Activated CD4-positive, alpha-beta T cell treated with anti-CD3 and anti-CD28 coated beads, Interleukin-10, Interleukin-2, amounts not matched to agents 100 ng/mL and 50 ng/mL, durations not matched to agents 16 hours and 8 hours (primary cell): Measurements from ENCODE around the gene ADCYAP1R1.

ENCODE experiments used
- DNase-seq: peaks from one replicate; pipeline ENCODE4 v3.0.0-alpha.2; 2020

The ADCYAP1R1 gene

DNA sequence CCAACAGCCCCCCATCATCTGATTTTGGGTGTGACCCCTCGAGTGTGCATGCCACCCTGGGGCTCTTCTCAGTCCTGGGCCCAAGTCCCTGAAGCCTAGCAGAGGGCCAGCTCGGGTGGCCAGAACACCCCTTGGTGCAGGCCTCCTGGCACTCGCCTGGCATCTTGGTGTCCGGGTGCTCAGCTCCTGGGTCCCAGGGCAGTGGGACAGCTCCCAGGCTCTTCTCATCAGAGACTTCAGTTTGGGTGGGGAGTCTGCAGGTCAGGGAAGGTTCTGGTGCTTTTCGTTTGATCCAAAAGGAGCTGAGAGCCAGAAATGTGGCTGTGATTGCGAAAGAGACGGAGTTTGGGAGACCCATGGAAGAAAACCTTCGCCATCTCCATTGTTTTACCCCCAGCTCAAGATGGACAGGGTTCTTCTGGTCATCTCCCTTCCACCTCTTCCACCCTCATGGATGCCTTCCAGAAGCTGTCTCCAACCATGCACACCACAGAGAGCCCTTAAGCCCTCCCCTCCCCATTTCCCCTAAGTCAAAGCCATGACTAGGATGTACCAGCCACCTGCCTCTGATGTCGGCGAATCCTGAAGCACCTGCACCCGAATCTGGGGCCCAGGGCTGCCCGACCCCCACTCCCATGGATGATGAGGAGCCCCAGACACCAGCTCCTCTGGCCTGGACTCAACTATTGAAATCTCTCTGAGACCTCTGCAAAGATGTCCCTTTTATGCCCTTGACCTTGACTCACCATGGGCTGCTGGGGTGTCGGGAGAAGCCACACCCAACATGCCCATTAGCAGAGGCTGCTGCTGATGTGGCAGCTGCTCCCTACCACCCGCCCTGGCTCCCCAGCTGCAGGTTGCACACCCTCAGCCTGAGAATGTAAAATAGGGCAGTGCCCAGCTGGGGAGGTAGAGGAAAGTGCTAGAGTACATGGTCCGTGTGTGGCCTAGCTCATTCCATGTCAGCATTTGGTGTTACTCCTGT is 55.3 kb downstream of the ADCYAP1R1 start:
- DNase-seq, result no peak

DNA sequence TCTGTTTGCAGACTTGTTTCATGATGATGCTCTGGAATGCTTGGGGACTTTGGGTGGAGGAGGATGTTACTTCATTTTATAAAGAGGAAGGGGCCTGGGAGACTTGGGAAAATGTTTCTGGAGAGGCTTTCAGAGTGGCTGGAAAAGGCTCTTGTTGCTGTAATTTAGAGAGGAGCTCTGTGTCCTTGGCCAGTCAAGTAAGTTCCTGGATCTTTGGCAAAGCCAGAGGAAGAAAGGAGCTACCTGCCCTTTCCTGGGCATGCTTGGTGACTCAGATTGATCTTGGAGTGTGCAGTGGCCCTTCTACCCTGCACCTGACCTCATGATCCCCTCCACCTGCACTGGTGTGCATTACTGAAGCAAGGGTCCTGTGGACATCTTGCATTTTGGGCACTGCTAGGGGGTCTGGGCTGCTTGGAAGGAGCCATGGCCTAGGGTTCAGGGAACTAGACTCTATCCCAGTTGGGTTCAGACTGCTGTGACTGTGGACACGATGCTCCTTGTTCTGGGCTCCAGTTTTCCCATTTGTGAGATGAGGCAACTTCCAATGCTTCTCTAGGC is 56.1 kb downstream of the ADCYAP1R1 start:
- no peak for DNase-seq

DNA sequence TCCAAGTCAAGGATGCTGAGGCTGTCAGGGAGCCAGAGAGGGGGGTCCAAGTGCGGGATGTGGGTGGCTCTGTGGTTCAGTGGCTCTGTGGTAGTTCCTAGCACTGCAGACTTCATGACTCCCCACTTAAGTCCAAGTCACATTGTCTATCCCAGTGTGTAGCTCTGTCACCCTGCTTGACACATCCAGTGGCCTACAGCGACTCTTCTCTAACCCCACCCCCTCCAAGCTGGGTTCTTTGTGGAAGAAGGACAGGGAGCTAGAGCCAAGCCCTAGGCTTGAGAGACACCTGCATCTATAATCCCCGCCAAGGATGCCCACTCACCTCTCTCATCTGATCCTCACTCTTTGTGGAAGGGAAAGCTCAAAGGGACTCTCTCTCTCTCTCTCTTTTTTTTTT is 57.6 kb downstream of the ADCYAP1R1 start:
- DNase-seq, result no peak

DNA sequence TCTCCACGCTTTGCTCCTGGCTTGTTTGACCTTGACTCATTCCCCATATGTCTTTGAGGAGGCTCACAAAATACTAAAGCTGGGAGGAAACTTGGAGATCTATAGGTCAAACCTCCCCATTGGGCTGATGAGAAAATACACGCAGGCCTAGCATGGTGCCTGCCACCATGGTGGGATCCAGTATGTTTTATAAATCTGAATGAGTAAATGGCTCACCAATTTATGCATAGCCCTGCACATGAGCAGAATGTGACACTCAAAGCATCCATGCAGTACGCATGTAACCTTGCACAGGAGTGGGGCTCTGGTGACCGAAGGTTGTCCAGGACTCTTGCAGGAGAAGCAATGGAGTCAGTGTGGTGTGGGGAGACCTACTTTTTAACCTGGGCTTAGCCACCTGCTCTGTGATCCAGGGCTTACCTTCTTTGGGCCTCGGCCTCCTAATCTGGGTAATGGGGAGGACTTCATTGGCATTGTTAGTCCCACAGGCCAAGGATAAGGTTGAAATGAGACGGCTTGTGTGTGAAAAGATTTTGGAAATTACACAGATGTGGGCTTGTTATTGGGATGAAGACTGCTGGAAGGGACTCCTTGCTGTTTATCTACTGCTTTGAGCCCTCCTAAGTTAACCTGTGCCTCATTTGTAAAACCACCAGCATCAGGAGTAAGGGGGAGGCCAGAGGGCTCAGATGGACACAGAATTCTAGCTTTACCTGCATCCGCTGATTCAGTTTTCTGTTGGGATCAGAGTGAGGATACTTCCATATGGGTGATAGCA is 58.4 kb downstream of the ADCYAP1R1 start:
- DNase-seq, result no peak

DNA sequence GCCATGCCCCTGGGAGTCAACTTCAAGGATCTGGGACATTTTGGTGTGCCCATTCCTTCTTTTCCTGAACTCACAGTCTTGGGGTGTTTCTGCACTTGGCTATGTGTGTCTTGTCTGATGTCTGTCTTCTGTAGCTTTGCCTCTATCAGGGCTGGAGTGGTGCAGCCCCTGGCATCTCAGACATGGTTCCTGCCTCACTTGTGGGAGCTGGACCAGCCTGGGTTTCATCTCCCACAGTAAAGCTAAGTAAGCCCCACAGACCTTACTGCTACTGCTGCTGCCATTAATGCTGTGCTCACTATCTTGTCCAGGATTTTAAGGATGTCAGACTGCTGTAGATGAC is 59.0 kb downstream of the ADCYAP1R1 start:
- no peak for DNase-seq

DNA sequence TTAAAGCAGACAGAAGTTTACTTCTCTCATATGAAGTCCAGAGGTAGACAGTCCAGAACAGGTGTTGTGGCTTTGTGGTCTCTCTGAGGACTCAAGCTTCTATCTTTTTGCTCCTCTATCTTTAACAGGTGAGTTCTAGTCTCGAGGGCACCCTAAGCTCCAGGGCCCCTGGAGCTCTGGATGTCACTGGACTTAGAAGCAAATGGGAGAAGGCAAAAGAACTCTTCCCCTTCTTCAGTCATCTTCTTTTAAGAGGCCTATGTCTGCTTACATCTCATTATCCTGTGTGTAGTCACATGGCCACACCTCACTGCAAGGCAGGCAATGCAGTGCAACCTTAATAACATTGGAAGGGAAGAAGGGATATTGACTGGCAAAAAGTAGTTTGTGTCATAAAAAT is 61.6 kb downstream of the ADCYAP1R1 start:
- DNase-seq, result no peak

DNA sequence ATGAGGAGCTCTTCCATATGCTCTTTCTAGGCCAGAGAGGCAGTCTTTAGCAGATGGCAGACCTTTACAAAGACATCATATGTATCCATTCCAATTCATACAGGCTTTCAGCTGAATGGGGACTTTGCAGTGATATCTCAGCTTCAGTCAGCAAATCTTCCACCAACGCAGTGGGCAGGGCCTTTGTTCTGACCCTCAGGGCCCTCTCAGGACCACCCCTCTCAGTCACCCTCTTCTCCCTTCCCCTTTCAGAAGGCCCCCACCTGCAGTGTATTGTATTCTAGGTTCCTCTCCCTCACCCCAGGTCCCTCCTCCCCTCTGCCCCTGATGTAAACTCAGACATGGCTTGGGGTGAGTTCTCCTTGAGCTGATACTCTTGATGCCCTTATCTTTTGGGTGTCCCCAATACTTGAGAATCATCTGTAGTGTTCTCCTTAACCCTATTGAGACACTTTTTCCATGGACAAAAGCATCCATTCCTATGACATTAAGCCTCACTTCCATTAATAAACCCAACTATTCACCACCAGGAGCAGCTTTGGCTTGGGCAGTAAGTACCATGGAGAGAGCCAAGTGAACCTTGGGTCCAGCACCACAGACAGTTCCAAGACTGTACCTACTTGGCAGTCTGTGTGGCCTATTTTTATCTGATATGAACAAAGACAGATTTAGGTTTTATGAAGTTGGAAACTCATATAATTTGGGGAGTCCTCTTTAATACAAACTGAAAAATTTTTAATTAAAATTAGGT is 62.7 kb downstream of the ADCYAP1R1 start:
- peak; percentile 2 for DNase-seq

DNA sequence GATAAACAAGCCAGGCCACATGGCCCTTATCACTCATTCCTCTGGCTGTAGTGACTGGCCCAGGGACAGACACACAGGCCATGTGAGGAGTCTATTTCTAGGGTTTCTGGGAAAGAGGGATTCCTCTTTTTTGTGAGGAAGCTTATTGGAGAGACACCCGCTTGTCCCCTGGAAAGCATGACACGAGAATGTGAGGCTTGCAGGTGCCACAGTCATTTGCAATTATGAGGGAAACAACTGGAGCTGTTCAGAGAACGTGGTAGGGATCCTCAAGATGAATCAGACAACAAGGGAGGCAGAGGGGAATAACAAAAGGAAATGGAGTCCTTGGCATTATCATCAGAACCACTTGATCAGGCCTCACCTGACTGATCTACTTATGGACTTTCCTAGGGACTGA is 64.5 kb downstream of the ADCYAP1R1 start:
- no peak for DNase-seq

DNA sequence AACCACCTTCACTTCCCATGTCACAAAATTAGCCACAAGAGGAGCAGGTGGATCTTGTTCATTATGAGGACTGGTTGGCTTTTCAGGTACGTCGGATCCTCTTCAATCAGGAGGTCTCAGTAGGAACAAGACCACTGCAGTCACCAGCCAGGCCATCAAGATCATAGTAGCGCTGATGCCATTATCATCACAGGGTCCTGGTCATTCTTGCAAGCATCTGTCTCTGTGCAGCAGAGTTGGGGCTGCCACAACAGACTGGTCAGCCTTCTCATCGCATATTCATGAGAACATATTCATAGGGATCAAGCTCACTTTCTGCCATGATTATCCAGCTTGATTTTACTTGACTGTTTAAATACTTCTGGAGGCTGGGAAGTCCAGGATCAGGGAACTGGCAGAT is 67.1 kb downstream of the ADCYAP1R1 start:
- no peak for DNase-seq

DNA sequence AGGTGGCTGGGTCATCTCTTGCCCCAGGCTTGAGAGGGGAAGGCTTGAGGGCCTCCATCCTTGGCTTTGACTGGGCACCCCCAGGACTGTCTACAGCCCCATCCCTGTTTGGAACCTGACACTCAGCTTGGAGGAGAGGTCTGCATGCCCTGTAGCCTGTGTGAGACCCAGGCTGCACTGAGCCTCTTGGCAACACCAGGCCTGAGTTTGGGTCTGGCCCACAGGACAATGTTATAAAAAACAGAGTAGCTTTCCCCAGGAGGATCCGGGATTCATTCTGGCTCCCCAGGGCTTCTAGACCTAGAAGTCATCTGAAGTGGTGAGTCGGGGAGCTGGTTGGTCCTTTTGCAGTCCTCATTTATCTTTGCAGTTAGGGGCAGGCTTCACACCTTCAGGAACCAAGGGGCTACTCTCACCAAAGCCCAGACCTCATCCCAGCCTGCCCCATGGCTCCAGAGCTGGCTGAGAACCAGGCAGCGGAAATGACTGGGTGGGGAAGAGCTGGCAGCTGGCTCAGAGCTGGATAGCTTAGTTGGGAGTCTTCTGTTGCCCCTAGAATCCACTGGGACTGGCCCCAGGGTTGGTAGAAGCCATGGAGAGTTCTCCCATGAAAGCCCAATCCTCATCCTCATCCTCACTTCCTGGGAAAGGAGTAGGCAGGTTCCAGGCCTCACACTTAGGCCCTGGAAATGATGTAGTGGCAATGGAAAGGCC is 68.8 kb downstream of the ADCYAP1R1 start:
- DNase-seq, result no peak

DNA sequence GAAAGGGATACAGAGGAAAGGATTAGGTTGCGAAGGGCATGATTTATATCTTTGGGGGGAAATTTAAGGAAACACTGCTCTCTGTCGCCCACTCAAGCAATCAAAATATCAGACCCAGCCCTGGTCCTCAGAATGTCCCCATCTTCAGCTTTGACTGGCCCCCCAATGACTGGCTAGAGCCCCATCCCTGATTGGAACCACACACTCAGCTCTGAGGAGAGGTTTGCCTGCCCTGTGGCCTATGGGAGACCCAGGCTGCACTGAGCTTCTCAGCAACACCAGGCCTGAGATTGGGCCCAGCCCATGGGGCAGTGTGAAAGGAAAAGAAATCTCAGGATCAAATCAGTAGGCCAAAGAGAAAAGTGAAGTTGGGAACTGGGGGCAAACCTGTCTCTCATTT is 69.5 kb downstream of the ADCYAP1R1 start:
- no peak for DNase-seq

DNA sequence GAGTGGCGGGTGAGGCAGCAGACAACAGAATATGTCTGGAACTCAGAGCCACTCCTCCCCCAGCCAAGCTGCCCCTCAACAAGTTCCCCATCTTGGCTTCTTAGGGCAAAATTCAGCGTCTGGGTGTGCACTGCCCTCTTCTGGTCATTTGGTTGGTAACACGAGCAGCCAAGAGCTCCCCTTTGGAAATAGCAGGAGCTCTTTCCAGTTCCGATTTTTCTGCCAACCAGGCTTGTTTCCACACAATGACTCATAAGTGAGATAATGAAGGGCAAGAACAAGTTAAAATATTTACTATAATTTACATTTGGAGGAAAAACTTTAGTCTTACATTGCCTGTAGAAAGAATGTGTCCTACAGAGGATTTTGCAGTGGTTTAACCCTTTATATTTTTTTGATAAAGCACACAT is 70.5 kb downstream of the ADCYAP1R1 start:
- peak; percentile 51 for DNase-seq

DNA sequence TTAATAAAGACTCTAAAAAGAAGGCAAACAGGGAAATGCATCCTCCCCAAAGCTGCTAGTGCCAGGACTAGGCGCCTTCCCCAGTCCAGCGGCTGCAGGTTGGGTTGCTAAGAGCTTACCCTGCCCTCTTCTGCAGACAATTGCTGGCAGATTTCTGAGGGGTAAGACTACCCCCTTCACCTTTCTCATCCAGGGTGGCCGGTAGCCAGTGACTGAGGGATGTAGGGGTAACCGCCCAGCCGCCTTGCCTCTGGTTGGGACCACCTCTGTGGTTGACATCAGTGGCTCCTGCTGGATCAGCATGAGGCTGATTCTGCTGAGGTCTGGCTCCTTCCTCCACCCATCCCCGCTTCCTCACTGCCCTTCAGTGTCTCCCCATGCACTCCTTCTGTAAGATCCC is 71.2 kb downstream of the ADCYAP1R1 start:
- DNase-seq, result no peak

DNA sequence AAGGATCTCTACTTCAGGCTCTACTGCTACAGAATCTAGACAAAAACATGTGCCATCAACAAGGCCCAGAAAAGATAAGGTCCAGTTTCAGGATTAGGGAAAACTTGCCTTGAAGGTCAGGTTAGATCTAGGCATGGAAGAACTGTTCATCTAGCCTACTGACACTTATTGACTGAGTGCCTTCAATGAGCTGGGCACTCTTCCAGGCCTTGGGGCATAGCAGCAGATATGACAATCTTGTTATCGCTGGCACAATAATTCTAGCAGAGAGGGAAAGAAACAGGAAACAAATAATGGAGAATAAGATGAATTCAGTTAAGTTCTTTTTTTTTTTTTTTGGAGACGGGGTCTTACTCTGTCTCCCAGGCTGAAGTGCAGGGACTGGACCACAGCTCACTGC is 71.6 kb downstream of the ADCYAP1R1 start:
- no peak for DNase-seq

DNA sequence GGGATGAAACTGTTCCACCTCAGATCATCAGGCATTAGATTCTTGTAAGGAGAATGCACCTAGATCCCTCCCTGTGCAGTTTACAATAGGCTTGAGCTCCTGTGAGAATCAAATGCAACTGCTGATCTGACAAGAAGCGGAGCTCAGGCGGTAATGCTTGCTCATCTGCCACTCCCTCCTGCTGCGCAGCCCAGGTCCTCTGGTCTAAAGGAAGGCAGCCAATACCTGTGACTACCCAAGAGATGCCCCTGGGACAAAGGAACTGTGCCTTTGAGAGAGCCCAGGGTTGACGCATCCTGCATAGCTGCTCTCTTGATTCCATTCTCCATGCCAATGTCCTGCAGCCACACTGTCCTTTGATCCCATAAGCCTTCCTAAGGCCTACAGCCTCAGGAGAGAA is 73.1 kb downstream of the ADCYAP1R1 start:
- no peak for DNase-seq

DNA sequence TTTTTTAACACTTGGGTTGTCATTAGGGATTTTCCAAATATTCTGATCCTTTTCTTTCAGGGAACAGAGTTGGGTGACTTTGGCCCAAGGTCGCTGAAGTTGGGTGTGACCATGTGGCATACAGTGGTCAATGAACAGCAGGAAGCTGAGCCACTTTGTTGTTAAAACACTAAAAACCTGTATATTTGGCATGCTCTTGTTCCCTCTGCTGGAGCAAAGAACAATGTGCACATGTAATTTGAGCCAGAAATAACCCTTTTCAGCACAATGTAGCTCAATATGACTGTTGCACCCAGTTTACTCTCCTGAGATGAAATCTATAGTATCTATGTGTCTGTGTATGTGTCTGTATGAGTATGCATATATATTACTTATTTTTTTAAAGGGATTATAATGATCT is 74.9 kb downstream of the ADCYAP1R1 start:
- no peak for DNase-seq

DNA sequence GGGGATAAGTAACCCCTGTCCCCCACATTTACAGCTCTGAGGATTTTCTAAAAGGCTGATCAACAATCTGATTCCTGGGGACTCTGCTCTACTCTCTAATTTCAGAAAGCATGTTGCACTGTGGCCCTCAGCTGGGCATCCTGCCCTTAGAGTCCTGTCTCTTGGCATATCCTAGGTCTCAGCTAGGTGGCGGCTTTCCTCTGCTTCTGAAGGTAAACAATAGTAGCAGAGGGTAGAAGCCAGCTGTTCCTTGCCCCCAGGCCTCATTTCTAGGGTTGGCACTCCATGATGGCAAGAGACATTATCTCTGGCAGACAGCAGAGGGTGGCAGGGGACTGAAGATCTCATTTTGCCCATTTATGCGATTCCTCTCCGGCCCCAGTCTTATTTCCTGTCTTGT is 77.0 kb downstream of the ADCYAP1R1 start:
- DNase-seq, result no peak

DNA sequence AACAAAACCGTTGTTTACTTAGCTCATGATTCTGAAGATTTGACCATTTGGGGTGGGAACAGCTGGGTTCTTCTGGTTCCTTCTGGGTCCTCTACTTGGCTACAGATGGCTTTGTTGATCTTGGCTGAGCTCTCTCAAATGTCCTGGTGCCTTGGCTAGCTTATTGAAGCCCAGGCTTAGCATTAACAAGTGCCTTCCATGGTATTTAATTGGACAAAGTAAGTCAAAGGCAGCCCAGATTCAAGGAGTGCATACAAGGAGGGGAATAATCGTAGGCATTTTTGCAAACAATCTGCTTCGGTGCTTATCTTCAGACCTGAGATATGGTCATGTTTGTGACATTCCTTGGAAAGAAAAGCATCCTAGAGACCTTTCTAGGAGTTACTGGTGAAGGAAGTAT is 81.4 kb downstream of the ADCYAP1R1 start:
- no peak for DNase-seq

DNA sequence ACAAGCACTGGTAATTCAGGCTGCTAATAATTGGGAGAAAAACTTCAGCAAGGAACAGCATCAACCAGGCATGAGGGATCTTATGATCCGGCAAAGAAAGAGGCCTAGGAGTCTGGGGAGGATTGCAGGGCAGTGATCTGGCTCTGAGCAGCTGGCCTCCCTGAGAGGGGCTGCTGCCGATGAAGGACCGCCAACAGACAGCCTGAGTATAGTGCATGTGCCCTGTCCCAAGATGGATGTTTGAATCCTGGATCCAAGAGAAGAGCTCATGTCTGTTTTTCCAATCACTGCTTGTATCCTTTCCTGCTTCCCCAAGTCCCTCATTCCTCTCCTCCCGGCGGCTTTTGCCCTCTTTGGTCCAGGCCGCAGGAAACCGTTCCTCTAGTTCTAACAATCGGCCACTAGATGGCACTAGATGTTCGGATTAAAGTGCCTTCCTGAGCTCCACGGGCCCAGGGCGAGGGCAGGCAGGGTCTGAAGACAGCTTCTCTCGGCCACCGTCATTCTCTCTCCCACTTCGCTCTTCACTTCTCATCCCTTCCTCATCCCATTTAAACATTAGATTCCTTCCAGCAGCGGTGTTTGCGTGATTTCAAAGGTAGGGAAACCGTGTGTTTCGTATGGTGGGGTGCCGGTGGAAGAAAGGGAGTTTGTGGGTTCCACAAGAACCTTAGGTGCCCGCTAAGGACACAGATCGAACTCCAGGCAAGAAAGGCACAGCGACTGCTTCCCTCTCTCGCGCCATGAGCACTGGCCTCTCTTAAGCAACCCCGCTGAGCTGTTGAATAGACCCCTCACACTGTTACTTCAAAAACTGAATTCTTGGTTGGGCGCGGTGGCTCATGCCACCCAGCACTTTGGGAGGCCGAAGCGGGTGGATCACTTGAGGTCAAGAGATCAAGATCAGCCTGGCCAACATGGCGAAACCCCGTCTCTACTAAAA is 82.4 kb downstream of the ADCYAP1R1 start:
- peak; percentile 68 for DNase-seq

DNA sequence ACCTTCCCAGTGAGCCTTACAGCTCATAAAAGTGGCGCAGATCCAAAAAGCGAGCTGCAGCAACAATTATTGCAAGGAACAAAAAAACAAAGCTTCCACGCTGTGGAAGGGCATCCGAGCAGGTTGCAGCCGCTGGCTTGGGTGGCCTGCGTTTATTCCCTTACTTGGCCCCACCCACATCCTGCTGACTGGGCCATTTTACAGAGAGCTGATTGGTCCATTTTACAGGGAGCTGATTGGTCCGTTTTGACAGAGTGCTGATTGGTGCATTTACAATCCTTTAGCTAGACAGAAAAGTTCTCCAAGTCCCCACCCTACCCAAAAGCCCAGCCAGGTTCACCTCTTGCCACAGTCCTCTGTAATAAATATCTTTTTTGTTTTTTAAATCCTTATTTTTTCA is 85.1 kb downstream of the ADCYAP1R1 start:
- DNase-seq, result no peak

DNA sequence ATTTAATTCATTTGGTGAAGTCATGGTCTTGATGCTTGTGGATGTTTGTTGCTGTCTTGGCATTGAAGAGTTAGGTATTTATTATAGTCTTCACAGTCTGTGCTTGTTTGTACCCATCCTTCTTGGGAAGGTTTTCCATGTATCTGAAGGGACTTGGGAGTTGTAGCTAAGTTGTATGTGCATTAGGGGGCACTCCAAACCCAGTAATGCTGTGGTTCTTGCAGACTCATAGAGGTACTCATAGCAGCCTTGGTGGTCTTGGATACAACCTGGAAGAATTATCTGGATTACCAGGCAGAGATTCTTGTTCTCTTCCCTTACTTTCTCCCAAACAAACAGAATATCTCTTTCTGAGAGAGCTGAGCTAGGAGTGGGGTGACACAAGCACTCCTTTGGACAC is 93.2 kb downstream of the ADCYAP1R1 start:
- DNase-seq, result no peak
